Loucy (cell line): ENCODE measurements around the gene KRT76.

ENCODE experiments used
- H2AFZ ChIP-seq: fragments of 200-600 bp; sonication (generic); 2 replicates; pipeline ENCODE4 v1.6.0; 2016; ENCODE audit warnings: antibody characterized with exemption, mild to moderate bottlenecking, low read length, moderate library complexity
- H3F3A ChIP-seq: fragments of 200-600 bp; 2 replicates; pipeline ENCODE4 v1.6.0; 2016; ENCODE audit warnings: antibody characterized with exemption, low read depth, mild to moderate bottlenecking
- H3K27me3 ChIP-seq: fragments of 200-600 bp; sonication (generic); 2 replicates; pipeline ENCODE4 v1.6.1; 2014; ENCODE audit warnings: low read length, mild to moderate bottlenecking; ENCODE audit not compliant: insufficient read depth, poor library complexity, severe bottlenecking
- H3K36me3 ChIP-seq: fragments of 200-600 bp; sonication (generic); 2 replicates; pipeline ENCODE4 v1.6.1; 2016; ENCODE audit warnings: low read length; ENCODE audit not compliant: insufficient read depth
- H3K4me1 ChIP-seq: fragments of 200-600 bp; sonication (generic); 2 replicates; pipeline ENCODE4 v1.5.1; 2014; ENCODE audit warnings: low read length, mild to moderate bottlenecking; ENCODE audit not compliant: insufficient read depth, poor library complexity, severe bottlenecking
- H3K4me2 ChIP-seq: fragments of 200-600 bp; sonication (generic); 2 replicates; pipeline ENCODE4 v1.6.0; 2014; ENCODE audit warnings: antibody characterized with exemption, low read length, low read depth, mild to moderate bottlenecking; ENCODE audit not compliant: poor library complexity, severe bottlenecking
- H3K4me3 ChIP-seq: fragments of 200-600 bp; sonication (generic); 2 replicates; pipeline ENCODE4 v1.5.1; 2014; ENCODE audit warnings: low read length, mild to moderate bottlenecking, mixed read lengths; ENCODE audit not compliant: poor library complexity, severe bottlenecking
- H3K79me2 ChIP-seq: fragments of 200-600 bp; sonication (generic); 2 replicates; pipeline ENCODE4 v1.6.1; 2014; ENCODE audit warnings: low read length; ENCODE audit not compliant: insufficient read depth
- H3K9ac ChIP-seq: fragments of 200-600 bp; sonication (generic); 2 replicates; pipeline ENCODE4 v1.6.0; 2014; ENCODE audit warnings: mild to moderate bottlenecking, low read depth, low read length, moderate library complexity; ENCODE audit not compliant: poor library complexity, severe bottlenecking
- H3K9me2 ChIP-seq: fragments of 200-600 bp; sonication (generic); replicated peaks from 2 replicates; pipeline ENCODE4 v1.6.1; 2016; ENCODE audit warnings: low read depth, low read length, mixed read lengths
- H3K9me3 ChIP-seq: fragments of 200-600 bp; sonication (generic); 2 replicates; pipeline ENCODE4 v1.6.1; 2014; ENCODE audit warnings: mild to moderate bottlenecking, antibody characterized with exemption, low read length, low read depth; ENCODE audit not compliant: insufficient read depth
- H4K20me1 ChIP-seq: fragments of 200-600 bp; sonication (generic); 2 replicates; pipeline ENCODE4 v1.6.0; 2014; ENCODE audit warnings: antibody characterized with exemption, low read length, mild to moderate bottlenecking; ENCODE audit not compliant: insufficient read depth, poor library complexity, severe bottlenecking
- CTCF ChIP-seq: fragments of 200-600 bp; sonication (generic); conservative IDR thresholded peaks from 2 replicates; pipeline ENCODE4 v1.5.1; 2014; ENCODE audit warnings: mild to moderate bottlenecking, antibody characterized with exemption, low read length
- EZH2phosphoT487 ChIP-seq: fragments of 200-600 bp; IDR thresholded peaks from 2 replicates; pipeline ENCODE4 v1.6.1; 2018; ENCODE audit warnings: antibody characterized with exemption, mild to moderate bottlenecking, moderate library complexity, borderline replicate concordance

The KRT76 gene

DNA sequence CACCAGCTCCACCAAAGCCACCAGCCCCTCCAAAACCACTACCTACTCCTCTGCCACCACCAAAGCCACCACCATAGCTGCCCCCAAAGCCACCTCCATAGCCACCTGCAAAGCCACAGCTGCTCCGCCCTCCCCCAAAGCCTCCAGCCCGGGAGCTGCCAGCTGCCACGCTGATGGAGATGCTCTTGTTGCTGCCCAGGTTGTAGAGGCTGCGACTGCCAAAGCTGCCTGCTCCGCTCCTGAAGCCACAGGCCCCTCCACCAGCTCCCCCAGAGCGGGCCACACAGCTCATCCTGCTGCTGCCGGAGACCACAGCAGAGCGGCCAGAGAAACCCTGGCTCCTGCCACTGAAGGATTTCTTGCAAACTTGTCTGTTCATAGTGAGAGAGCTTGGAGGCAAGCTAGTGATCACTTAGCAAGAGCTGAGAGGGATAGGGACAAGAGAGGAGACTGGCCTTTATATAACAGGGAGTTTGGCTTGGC lies at the start of gene KRT76:
Gene KRT76, minus strand, starts transcription at position 433 of the 483 bp plus-strand sequence. Its CDS starts 54 bp downstream, at position 379.
- Histone ChIP-seq H3K4me1 (no peaks in the 10 kb centered on the region), H3K36me3 (no peaks in the 10 kb centered on the region), H3K9me3 (no peaks in the 10 kb centered on the region), H3F3A (no peaks in the 10 kb centered on the region), H3K4me2 (no peak within 1 kb of the TSS), H3K27me3 (no peaks in the 10 kb centered on the region), H3K9me2 (no peaks in the 10 kb centered on the region), H2AFZ (no peak within 1 kb of the TSS), H3K9ac (no peak within 1 kb of the TSS), H4K20me1 (no peaks in the 10 kb centered on the region), H3K4me3 (no peak within 1 kb of the TSS), H3K79me2 (no peaks in the 10 kb centered on the region)
- TF ChIP-seq EZH2phosphoT487 (no peak), CTCF (no peak)

- H2AFZ ChIP-seq: no peak overlapping the region
- no peak for TF ChIP-seq EZH2phosphoT487
- TF ChIP-seq CTCF: no peak
- peaks cover 5% of the 10 kb centered on the region for H3K4me1 ChIP-seq
- H3K79me2 ChIP-seq: no peaks in the 10 kb centered on the region
- H3K4me3 ChIP-seq: no peak overlapping the region
- no peaks in the 10 kb centered on the region for H3K9me3 ChIP-seq
- H3K9ac ChIP-seq: no peak overlapping the region
- H3K36me3 ChIP-seq: no peaks in the 10 kb centered on the region
- H3K27me3 ChIP-seq: no peaks in the 10 kb centered on the region
- no peaks in the 10 kb centered on the region for H3F3A ChIP-seq
- no peaks in the 10 kb centered on the region for H4K20me1 ChIP-seq
- H3K9me2 ChIP-seq: no peaks in the 10 kb centered on the region
- no peak overlapping the region for H3K4me2 ChIP-seq
Measured at GRCh38 chr12:52825961-52826360, 48.8 kb upstream of the KRT76 start.

GRCh38 chr12:52824741-52825410 lies 47.7 kb upstream of the KRT76 start:
- H2AFZ ChIP-seq: no peak overlapping the region
- H3K4me3 ChIP-seq: no peak overlapping the region
- no peak overlapping the region for H3K9ac ChIP-seq
- H3K27me3 ChIP-seq: no peaks in the 10 kb centered on the region
- no peaks in the 10 kb centered on the region for H3K79me2 ChIP-seq
- no peaks in the 10 kb centered on the region for H3K9me3 ChIP-seq
- no peak overlapping the region for H3K4me2 ChIP-seq
- H4K20me1 ChIP-seq: no peaks in the 10 kb centered on the region
- no peaks in the 10 kb centered on the region for H3K9me2 ChIP-seq
- no peaks in the 10 kb centered on the region for H3K36me3 ChIP-seq
- peaks cover 5% of the 10 kb centered on the region for H3K4me1 ChIP-seq
- no peak for TF ChIP-seq EZH2phosphoT487
- TF ChIP-seq CTCF: no peak
- no peaks in the 10 kb centered on the region for H3F3A ChIP-seq
